ENCODE data around the gene PHLDA2.

PHLDA2 gene

GRCh38 chr11:2929950-2930703, 907 bp upstream of the PHLDA2 start:
- DNase-seq (ENCODE audit: low read depth, low spot score): peak; percentile 66

DNA sequence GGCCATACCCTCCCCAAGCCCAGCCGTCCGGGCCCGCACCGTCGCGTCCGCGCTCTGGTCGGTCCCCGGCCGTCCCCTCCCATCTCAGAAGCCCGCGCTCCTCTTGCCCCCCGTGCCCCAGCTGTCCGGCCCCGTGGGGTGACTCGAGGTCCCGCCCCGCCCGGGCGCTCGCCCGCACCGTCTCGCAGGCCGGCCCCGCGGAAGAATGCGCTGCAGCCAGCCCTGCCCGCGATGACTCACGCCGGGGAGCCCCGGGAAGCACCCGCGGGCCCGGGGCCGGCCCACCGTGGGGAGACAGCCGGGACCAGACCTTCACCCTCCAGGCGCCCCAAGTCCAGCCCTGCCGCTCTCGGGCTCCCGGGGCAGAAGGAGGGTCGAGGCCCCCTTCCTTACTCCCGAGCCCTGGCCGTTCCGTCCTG, 320 bp upstream of the PHLDA2 start:
- peak; percentile 87 for DNase-seq (ENCODE audit: low read depth, low spot score)

DNA sequence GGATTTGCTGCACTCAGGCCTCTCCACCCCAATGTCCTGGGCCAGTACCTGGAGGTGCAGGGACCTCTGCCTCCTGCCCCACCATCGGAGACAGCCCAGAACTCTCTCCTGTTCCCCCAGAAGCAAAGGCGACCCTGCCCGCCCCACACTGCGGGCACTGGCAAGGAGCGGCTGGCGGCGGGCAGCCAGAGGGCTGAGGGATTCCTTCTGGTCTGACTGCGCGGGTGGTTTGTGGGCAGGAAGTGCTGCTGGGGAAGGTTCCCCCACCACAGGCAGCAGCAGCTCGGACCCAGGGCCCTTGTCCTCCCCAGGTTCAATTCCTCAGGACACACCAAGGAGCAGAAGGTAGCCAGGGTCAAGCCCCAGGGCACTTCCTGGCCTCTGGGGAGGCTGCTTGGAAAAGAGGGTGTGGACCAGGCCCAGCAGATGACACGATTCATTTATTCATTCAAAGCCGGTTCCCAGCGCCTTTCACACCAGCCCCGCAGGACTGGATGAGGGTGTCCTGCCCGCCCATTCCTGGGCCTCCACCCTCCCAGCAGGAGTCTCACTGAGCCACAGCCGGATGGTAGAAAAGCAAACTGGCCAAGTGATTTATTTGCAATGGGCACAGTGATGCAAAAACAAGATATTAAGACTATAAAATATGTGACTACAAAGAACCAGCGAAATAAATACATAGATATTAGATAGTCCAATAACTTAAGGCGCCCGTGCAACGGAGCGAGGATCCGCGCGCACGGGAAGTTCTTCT, 1.2 kb downstream of the PHLDA2 start:
- DNase-seq (ENCODE audit: low read depth, low spot score): peak; percentile 54

- no peak for DNase-seq (ENCODE audit: low read depth, low spot score)
Observed at GRCh38 chr11:2927121-2927800, 2.0 kb downstream of the PHLDA2 start.

GRCh38 chr11:2926611-2927051, 2.6 kb downstream of the PHLDA2 start:
- DNase-seq (ENCODE audit: low read depth, low spot score): no peak

DNA sequence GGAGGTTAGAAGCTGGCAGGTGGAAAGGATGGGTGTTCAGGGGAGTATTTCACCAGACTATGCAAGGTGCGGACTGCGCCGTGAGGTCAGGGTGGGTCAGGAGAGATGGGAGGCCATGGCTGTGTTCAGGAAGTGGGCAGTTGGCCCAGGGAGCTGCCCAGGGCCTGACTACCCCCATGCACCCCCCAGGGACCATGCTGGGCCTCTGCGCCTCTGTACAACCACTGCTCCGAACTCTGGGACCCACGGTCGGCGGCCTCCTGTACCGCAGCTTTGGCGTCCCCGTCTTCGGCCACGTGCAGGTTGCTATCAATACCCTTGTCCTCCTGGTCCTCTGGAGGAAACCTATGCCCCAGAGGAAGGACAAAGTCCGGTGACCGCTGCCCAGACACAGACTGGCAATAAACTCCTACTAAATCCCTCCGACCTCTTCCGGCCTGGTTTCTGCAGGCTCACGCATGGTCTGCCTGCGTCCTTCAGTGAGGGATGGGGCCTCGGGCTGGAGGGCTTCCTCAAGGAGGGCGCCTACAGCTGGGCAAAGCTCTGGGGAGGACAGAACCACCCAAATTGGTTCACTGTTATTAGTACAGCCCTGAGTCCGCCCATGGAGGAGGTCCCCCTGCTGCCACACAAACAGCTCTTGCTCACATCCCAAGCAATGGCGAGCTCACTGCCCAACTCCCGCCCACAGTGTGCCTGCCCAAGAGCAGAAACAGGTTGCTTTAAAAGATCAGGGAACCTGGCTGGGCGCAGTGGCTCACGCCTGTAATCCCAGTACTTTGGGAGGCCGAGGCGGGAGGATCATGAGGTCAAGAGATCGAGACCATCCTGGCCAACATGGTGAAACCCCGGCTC, 4.2 kb downstream of the PHLDA2 start:
- no peak for DNase-seq (ENCODE audit: low read depth, low spot score)

DNA sequence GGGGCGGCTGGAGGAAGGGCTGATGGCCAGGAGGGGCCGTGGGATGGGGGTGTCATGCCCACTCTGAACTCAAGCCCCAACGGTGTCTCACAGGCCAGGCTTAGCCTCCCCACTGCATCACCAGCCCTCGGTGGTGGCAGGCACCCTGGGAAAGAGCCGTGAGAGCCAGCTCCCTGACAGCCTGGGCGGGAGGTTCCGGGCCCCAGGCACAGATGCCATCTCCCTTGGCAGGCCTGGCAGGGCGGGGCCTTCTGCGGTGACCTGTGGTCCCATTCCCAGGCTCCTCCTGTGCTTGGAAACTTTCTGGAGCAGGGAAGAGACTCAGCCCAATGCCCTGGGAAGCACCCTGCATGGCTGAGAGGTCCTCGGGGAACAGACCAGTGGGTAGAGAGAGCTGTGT, 4.8 kb downstream of the PHLDA2 start:
- no peak for DNase-seq (ENCODE audit: low read depth, low spot score)

- DNase-seq (ENCODE audit: low read depth, low spot score): no peak
Observed at GRCh38 chr11:2923446-2924375, 5.5 kb downstream of the PHLDA2 start.

DNA sequence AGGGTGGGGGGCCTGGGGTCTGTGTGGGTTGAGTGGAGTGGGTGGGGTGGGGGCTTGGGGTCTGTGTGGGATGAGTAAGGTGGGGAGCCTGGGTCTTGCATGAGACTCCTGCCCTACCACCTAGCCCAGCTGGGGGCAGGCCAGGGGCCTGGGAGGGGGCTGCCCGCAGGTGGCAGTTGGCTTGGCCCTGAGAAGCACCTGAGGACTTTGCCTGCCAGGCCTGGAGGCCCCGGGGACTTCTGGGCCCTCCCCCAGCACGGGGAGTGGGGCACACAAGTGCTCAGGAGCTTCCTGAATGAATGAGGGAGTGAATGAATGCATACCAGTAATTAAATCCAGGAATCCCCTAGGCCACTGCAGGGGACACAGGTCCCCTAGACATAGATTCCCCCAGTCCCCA, 6.6 kb downstream of the PHLDA2 start:
- no peak for DNase-seq (ENCODE audit: low read depth, low spot score)

DNA sequence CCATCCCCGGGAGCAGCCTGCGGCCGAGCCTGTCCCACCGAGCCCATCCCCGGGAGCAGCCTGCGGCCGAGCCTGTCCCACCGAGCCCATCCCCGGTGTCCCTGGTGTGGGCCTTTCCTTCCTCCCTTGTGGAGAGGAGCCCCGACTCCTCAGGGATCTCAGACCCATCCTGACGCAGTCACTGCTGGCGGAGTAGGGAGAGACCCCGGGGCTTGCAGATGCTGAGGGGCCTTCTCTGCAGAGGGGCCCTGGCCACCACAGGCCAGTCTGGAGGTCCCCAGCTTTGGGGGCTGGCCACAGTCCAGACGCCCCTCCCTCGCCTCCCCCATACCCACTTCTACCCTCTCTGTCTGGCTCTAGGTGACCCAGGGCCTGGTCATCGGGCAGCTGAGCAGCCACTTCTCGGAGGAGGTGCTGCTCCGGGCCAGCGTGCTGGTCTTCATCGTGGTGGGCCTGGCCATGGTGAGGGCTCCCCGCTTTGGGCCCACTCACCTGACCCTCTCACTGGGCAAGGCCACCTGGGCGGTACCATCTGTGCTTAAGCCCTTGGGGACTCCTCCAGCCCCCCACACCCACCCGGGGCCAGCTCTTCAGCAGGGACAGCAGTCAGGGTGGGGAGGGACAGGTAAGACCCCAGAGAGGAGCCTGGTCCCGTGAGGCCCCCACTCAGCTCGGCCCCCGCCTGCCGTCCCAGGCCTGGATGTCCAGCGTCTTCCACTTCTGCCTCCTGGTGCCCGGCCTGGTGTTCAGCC, 7.3 kb downstream of the PHLDA2 start:
- no peak for DNase-seq (ENCODE audit: low read depth, low spot score)

- DNase-seq (ENCODE audit: low read depth, low spot score): no peak
Observed at GRCh38 chr11:2921261-2921660, 8.0 kb downstream of the PHLDA2 start.

GRCh38 chr11:2920343-2920742, 8.9 kb downstream of the PHLDA2 start:
- DNase-seq (ENCODE audit: low read depth, low spot score): no peak

DNA sequence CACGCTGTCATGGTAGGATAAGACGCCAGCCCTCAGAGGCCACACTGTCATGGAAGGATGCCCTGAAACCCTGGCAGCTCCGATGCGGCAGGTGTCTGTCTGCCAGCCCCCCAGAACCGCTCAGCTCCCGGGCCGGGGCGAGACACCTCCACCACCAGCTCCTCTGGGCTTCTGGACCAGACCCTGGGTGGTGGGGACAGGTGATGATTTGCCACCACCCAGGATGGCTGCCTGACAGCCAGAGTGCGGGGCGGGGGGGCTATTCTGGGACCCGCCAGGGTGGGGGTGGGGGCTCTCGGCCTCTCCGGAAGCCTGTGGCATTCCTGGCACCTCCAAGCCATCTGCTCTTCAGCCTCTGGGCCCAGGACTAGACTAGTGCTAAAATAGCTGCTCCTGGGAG, 9.4 kb downstream of the PHLDA2 start:
- no peak for DNase-seq (ENCODE audit: low read depth, low spot score)

- no peak for DNase-seq (ENCODE audit: low read depth, low spot score)
Observed at GRCh38 chr11:2919188-2919587, 10.0 kb downstream of the PHLDA2 start.

GRCh38 chr11:2917842-2918490, 11.3 kb downstream of the PHLDA2 start:
- no peak for DNase-seq (ENCODE audit: low read depth, low spot score)

DNA sequence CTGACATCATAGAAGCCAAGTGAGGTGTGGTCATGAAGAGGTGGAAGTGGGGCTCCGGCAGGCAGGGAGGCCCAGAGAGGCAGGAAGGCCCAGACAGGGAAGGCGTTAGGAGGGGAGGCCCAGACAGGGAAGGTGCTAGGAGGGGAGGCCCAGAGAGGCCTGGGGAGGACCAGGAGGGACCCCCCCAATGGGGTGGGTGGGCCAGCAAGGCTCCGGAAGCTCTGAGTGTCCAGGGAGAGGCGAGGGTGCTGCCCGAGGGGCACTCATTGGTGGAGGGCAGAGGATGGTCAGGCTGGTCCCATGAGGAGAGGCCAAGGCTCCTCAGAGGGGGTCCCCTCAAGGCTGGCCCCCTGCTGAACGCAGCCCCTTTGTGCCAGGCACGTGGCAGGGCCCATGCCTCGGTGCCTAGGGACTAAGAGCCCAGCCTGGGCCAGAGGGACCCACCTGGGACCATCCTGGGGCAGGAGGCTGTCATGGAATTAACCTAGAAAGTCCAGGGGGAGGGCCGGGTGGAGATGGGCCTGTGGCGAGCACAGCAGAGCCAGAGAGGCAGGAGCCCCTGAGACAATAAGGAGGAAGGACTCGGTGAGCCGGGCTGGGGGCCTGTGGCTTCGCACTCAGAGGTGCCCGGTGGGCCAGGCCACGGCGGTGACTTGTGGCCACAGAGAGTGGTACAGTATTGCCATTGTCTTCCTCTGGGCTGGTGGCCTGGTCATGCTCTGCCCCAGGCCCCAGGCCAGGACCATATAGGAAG, 12.2 kb downstream of the PHLDA2 start:
- no peak for DNase-seq (ENCODE audit: low read depth, low spot score)

DNA sequence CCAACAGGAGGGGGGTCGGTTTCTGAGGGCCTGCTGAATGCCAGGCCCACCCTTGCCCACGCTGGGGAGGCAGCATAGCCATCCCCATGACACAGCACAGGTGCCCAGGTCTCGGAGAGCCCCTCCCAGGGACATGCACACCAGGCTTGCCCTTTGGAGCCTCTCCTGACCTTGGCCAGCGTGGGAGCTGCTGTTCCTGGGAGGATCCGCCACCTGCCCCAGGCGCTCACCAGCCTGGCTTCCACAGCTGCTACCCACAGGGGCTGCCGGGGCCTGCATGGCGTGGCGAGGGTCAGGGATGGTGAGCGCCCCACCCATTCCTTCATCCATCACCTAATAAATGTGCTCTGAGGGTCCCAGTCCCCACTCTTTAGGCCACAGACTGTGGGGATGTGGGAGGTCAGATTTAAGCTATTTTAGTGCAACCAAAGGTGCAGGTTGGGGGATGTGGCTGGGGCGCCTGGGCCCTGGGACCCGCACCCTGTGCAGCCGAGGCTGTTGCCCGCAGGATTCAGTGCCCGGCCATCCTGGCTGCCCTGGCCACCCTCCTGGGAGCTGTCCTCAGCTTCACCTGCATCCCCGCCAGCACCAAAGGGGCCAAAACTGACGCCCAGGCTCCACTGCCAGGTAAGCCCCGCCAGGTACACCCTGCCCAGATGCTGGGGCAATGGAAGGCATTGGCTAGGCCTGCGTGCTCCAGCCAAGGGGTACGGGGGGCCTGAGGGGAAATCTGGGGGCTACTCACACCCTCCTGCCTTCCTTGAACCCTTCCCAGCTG, 12.9 kb downstream of the PHLDA2 start:
- DNase-seq (ENCODE audit: low read depth, low spot score): no peak

- no peak for DNase-seq (ENCODE audit: low read depth, low spot score)
Observed at GRCh38 chr11:2915473-2915872, 13.7 kb downstream of the PHLDA2 start.
